Endodermal cell (in vitro differentiated cells): ENCODE results near the gene CLEC1A. TPM values are rescaled to one million over a fixed set of nuclear protein-coding genes. Genes with fewer than 3 reads are reported as not detected.

Experiments
- DNase-seq: peaks from one replicate; pipeline ENCODE4 v3.0.0-alpha.2; 2017
- H3K27ac ChIP-seq: 2 replicates; pipeline ENCODE4 v1.5.1; 2013; ENCODE audit warnings: mild to moderate bottlenecking, low read depth, low read length, moderate library complexity
- H3K27me3 ChIP-seq: 2 replicates; pipeline ENCODE4 v1.6.1; 2013; ENCODE audit warnings: mild to moderate bottlenecking, low read length, moderate library complexity; ENCODE audit not compliant: insufficient read depth, control insufficient read depth, poor library complexity, severe bottlenecking
- H3K36me3 ChIP-seq: 2 replicates; pipeline ENCODE4 v1.7.0; 2013; ENCODE audit warnings: mild to moderate bottlenecking, low read length, moderate library complexity; ENCODE audit not compliant: control insufficient read depth, insufficient read depth
- H3K4me1 ChIP-seq: one replicate; pipeline ENCODE4 v1.7.0; 2013; ENCODE audit warnings: low read length; ENCODE audit not compliant: control insufficient read depth, insufficient read depth
- H3K4me3 ChIP-seq: 2 replicates; pipeline ENCODE4 v1.5.1; 2013; ENCODE audit warnings: mild to moderate bottlenecking, low read length, moderate library complexity
- H3K9ac ChIP-seq: 2 replicates; pipeline ENCODE4 v1.6.1; 2013; ENCODE audit warnings: mild to moderate bottlenecking, low read length, moderate library complexity; ENCODE audit not compliant: poor library complexity, severe bottlenecking; ENCODE audit errors: extremely low read depth
- H3K9me3 ChIP-seq: 2 replicates; pipeline ENCODE4 v1.6.1; 2013; ENCODE audit warnings: mild to moderate bottlenecking, low read length, moderate library complexity; ENCODE audit not compliant: control insufficient read depth
- H3K27ac Mint-ChIP-seq: 2 replicates; pipeline ENCODE4 v1.8.0; 2020; ENCODE audit warnings: mixed read lengths
- H3K27me3 Mint-ChIP-seq: 2 replicates; pipeline ENCODE4 v1.8.0; 2021; ENCODE audit warnings: mild to moderate bottlenecking, mixed read lengths; ENCODE audit not compliant: insufficient read depth
- H3K36me3 Mint-ChIP-seq: 2 replicates; pipeline ENCODE4 v1.8.0; 2020; ENCODE audit warnings: low read depth, mixed read lengths
- H3K4me1 Mint-ChIP-seq: 2 replicates; pipeline ENCODE4 v1.8.0; 2020; ENCODE audit warnings: mixed read lengths
- H3K4me3 Mint-ChIP-seq: 2 replicates; pipeline ENCODE4 v1.8.0; 2020; ENCODE audit warnings: mild to moderate bottlenecking, moderate library complexity, mixed read lengths
- H3K9me3 Mint-ChIP-seq: 2 replicates; pipeline ENCODE4 v1.8.0; 2020; ENCODE audit warnings: mild to moderate bottlenecking, mixed read lengths
- WGBS, 2 experiments: methylation state at CpG; one replicate each; pipeline versions ENCODE4 v1.1.5 to v1.1.7; 2013; ENCODE audit warnings: missing lambda C conversion rate in 2 of 2, mixed read lengths in 1 of 2; ENCODE audit not compliant: insufficient coverage in 1 of 2, insufficient read length in 1 of 2; 5-methylcytosine and 5-hydroxymethylcytosine counted together
- total RNA-seq, 2 donors: library from RNA; stranded (reverse); fragmentation: NEBNext Ultra II Directional in 1 of 2; extraction: Animal tissue kit (Norgen Biotek cat#: 25700) in 1 of 2; gene quantifications; 2 replicates in 1 of 2; 3 replicates in 1 of 2; pipeline ENCODE4 v1.2.1, GENCODE V29; 2021
- TF ChIP-seq, protein P1 (sequence below): fragments of 200-600 bp; sonication (generic); conservative IDR thresholded peaks from 2 replicates; pipeline ENCODE4 v1.5.0; 2021; ENCODE audit warnings: antibody characterized with exemption, mild to moderate bottlenecking

Gene CLEC1A
- total RNA-seq, 2 donors from 2014 or later, result not detected

- no peaks in the 10 kb centered on the region for H3K4me1 Mint-ChIP-seq
- peaks cover 26% of the 10 kb centered on the region for H3K9me3 Mint-ChIP-seq
- TF ChIP-seq, protein P1, sequence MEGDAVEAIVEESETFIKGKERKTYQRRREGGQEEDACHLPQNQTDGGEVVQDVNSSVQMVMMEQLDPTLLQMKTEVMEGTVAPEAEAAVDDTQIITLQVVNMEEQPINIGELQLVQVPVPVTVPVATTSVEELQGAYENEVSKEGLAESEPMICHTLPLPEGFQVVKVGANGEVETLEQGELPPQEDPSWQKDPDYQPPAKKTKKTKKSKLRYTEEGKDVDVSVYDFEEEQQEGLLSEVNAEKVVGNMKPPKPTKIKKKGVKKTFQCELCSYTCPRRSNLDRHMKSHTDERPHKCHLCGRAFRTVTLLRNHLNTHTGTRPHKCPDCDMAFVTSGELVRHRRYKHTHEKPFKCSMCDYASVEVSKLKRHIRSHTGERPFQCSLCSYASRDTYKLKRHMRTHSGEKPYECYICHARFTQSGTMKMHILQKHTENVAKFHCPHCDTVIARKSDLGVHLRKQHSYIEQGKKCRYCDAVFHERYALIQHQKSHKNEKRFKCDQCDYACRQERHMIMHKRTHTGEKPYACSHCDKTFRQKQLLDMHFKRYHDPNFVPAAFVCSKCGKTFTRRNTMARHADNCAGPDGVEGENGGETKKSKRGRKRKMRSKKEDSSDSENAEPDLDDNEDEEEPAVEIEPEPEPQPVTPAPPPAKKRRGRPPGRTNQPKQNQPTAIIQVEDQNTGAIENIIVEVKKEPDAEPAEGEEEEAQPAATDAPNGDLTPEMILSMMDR, result no peak
- no peaks in the 10 kb centered on the region for H3K9me3 ChIP-seq
- no peak overlapping the region for H3K27ac ChIP-seq
- no peak overlapping the region for H3K9ac ChIP-seq
- no peaks in the 10 kb centered on the region for H3K27me3 Mint-ChIP-seq
- no peaks in the 10 kb centered on the region for H3K36me3 Mint-ChIP-seq
- 94 to 96% methylated on average over 31 to 38 of the region's 38 CpGs for WGBS, 2 experiments
- no peak overlapping the region for H3K4me3 Mint-ChIP-seq
- H3K4me1 ChIP-seq, result no peaks in the 10 kb centered on the region
- no peak for DNase-seq
- H3K27ac Mint-ChIP-seq, result no peak overlapping the region
- no peaks in the 10 kb centered on the region for H3K27me3 ChIP-seq
- H3K36me3 ChIP-seq, result no peaks in the 10 kb centered on the region
- no peak overlapping the region for H3K4me3 ChIP-seq
These were observed 12.7 kb upstream of the CLEC1A start for GRCh38 chr12:10111451-10111850.

- TF ChIP-seq, protein P1, result no peak
- Histone ChIP-seq H3K27me3 (no peaks in the 10 kb centered on the region), H3K4me1 (no peaks in the 10 kb centered on the region), H3K9me3 (no peaks in the 10 kb centered on the region), H3K36me3 (no peaks in the 10 kb centered on the region), H3K9ac (no peak overlapping the region), H3K4me3 (no peak overlapping the region), H3K27ac (no peak overlapping the region)
- H3K4me3 Mint-ChIP-seq, result no peak overlapping the region
- no peaks in the 10 kb centered on the region for H3K36me3 Mint-ChIP-seq
- no peak overlapping the region for H3K27ac Mint-ChIP-seq
- H3K9me3 Mint-ChIP-seq, result peaks cover 26% of the 10 kb centered on the region
- WGBS, 2 experiments, result 80 to 85% methylated on average over 1 to 2 of the region's 2 CpGs
- peaks cover 4% of the 10 kb centered on the region for H3K27me3 Mint-ChIP-seq
- H3K4me1 Mint-ChIP-seq, result no peaks in the 10 kb centered on the region
- DNase-seq, result no peak
These were observed 11.6 kb upstream of the CLEC1A start for GRCh38 chr12:10110256-10110844.

DNA sequence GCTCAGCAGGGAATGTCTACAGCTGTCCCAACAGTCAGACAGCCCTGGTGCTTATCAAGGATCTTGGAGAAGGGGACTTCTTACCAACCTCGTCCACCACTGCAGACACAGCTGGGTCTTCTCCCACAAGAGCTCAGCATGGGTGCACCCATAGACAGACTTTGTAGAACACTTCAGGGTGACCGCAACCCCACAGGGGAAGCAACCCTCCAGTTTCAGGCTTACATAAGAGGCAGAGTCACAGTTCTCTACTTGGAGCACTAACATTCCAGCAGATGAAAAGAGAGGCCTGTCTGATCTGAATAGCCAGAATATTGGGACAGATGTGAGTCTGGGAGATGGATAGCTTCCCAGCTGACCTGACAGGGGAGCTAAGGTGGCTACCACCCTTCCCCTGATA lies 3.5 kb upstream of the CLEC1A start:
- Mint-ChIP-seq H3K9me3 (peaks cover 15% of the 10 kb centered on the region), H3K36me3 (peaks cover 4% of the 10 kb centered on the region), H3K27me3 (peaks cover 5% of the 10 kb centered on the region), H3K27ac (no peak overlapping the region), H3K4me1 (peaks cover 13% of the 10 kb centered on the region), H3K4me3 (no peak overlapping the region)
- H3K4me3 ChIP-seq, result no peak overlapping the region
- H3K27me3 ChIP-seq, result no peaks in the 10 kb centered on the region
- DNase-seq, result no peak
- 82 to 88% methylated on average over 2 of the region's 2 CpGs for WGBS, 2 experiments
- no peak overlapping the region for H3K9ac ChIP-seq
- H3K27ac ChIP-seq, result no peak overlapping the region
- H3K9me3 ChIP-seq, result peaks cover 11% of the 10 kb centered on the region
- no peaks in the 10 kb centered on the region for H3K36me3 ChIP-seq
- no peaks in the 10 kb centered on the region for H3K4me1 ChIP-seq
- TF ChIP-seq, protein P1, result no peak
